Large intestine (tissue), 3 donors: ENCODE data around the gene FAM241B. TPM values are rescaled to one million over a fixed set of nuclear protein-coding genes. Genes with fewer than 3 reads are reported as not detected.

ENCODE experiments used
- DNase-seq, 2 donors: peaks; one replicate each; pipeline versions ENCODE4 v3.0.0 to v3.0.0-alpha.2; 2013
- H3K27ac ChIP-seq: one replicate; pipeline ENCODE4 v1.5.1; 2013; ENCODE audit warnings: low read length
- H3K27me3 ChIP-seq: 2 replicates; pipeline ENCODE4 v1.6.1; 2013; ENCODE audit warnings: low read length; ENCODE audit not compliant: control insufficient read depth, insufficient read depth
- H3K36me3 ChIP-seq: 2 replicates; pipeline ENCODE4 v1.6.1; 2013; ENCODE audit warnings: low read length; ENCODE audit not compliant: control insufficient read depth, insufficient read depth
- H3K4me1 ChIP-seq: one replicate; pipeline ENCODE4 v1.6.1; 2013; ENCODE audit warnings: low read length; ENCODE audit not compliant: control insufficient read depth, insufficient read depth
- H3K4me3 ChIP-seq: one replicate; pipeline ENCODE4 v1.5.1; 2013; ENCODE audit warnings: low read length
- H3K9me3 ChIP-seq: one replicate; pipeline ENCODE4 v1.6.1; 2013; ENCODE audit warnings: mild to moderate bottlenecking, low read depth, low read length, moderate library complexity; ENCODE audit not compliant: control insufficient read depth
- WGBS: methylation state at CpG from one replicate; pipeline ENCODE4 v1.1.5; 2013; ENCODE audit warnings: low lambda C conversion rate; ENCODE audit not compliant: insufficient coverage; 5-methylcytosine and 5-hydroxymethylcytosine counted together
- polyA plus RNA-seq: library from polyadenylated mRNA; unstranded; fragments of 120-200 nt; gene quantifications from one replicate; pipeline ENCODE4 v1.2.1, GENCODE V29; 2013

FAM241B gene
- polyA plus RNA-seq, 1 donor: 6.4 TPM

DNA sequence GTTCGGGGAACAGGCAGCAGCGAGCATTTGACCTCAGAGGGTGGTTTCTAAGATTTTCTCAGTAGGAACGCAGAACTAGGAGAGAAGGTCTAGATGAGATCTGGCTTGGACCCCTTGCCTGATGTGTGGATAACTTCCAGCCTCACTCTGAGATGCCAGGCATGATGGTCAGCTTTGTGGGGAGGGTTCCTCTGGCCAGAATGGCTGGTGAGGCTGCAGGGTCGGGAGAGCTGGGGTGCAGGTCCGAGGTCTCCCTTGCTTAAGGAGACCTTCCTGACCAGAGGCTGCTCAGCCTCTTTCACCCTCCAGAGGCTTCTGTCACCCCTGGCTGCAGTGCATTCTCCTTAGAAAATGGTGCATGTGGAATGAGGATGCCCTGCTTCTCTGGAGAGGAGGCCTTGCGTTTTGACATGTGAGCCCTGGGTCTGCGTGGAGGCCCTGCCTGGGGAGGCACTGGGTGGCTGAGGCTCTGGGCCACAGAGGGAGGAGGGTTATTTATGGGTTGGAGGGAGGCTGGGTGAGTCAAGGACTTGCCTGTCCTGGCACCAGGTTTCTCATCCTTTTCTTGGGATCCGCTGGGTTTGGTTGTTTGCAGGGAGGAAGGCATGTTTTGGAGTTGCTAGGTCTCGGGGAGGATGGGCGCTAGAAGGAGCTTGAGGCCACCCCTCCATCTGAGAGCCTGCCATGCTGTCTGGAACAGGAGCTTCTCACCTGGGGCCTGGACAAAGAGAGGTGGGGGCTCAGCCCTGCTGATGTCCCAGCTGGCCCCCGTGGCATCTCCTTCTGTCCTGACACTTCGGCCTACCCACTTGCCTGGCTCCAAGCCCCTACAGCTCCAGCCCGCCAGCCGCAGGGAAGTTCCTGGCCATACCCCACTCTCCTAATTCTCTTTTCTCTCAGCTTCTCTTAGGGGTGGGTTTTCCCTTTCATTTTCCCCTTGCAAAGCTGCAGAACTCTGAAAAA, 3.9 kb downstream of the FAM241B start:
- H3K4me3 ChIP-seq: no peak overlapping the region
- H3K4me1 ChIP-seq: peaks cover 8% of the 10 kb centered on the region
- H3K9me3 ChIP-seq: peaks cover 3% of the 10 kb centered on the region
- 100% methylated on average over 1 of the region's 14 CpGs for WGBS
- peaks cover 14% of the 10 kb centered on the region for H3K27me3 ChIP-seq
- H3K27ac ChIP-seq: no peak overlapping the region
- no peaks in the 10 kb centered on the region for H3K36me3 ChIP-seq
- DNase-seq: no peak

DNA sequence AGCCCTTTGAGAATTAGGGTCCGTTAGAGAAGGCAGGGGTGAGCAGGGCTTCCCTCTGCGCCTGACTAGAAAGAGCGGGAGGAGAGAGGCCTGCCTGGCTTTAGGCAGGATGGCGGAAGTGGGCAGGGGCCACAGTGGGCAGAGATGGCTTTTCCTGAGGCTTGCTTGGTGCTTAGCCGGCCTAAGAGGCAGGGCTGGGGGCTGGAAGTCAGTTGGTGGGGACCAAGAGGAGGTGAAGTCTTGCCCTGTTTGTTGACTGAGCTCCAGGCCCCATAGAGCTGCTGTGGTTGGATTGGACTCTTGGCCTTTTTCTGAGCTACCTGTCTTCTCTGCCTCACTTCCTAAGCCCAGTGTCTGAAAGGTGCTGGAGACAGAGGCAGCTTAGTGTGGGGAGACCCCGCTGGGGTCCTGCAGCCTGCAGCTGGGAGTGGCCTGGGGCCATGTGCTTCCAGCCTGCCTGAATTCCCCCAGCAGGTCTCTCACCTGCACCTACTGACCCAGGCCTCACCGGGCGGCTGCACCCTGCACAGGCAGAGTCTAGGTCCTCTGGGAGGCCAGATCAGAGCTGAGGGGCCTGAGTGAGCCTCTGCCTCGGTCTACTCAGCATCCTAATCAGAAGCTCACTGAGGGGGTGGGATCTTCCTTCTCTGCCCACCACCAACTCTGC, 4.8 kb downstream of the FAM241B start:
- Histone ChIP-seq H3K27ac (no peak overlapping the region), H3K36me3 (no peaks in the 10 kb centered on the region), H3K9me3 (no peaks in the 10 kb centered on the region), H3K27me3 (peaks cover 8% of the 10 kb centered on the region), H3K4me1 (peaks cover 4% of the 10 kb centered on the region), H3K4me3 (no peak overlapping the region)
- no CpG with 5 or more reads among the region's 9 CpGs for WGBS
- DNase-seq: no peak

DNA sequence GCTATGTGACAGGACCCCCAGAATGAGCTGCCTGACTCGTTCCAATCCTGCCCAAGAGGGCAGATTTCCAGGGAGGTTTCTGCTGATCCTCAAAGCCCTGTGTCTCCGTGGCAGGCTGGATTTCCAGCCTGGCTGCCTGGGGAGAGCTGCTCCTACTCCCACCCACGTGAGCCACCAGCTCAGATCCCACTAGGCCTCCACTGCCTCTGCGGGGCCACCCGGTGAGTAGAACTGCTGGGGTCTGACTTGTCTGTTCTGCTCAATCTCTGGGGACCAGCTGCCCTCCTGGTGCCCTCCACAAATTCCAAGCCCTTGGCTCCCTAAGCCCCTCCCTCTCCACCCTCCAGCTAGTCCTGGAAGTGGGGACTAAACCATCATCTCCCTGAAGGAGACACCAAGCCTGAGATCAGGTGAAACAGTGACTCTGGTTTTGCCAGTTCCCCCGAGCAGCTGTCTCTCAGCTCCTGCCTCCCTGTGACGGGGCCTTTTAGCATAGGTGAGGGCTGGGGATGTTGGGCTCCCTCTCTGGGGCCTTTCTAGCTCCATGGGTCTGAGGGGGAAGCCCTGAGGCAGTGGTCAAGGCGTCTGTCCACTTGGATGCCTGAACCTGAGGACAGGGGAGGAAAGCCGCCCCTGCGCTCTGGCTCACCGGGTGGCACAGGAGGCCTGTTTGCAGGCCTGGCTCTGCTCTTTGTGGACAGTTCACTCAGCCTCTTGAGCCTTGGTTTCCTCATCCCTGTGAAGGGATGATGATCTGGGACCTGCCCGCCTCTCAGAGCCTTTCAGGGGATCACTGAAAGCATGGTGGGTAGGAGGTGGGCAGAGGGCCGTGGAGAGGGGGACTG, 5.6 kb downstream of the FAM241B start:
- Histone ChIP-seq H3K36me3 (no peaks in the 10 kb centered on the region), H3K4me3 (no peak overlapping the region), H3K9me3 (no peaks in the 10 kb centered on the region), H3K27ac (no peak overlapping the region), H3K4me1 (peaks cover 1% of the 10 kb centered on the region), H3K27me3 (peaks cover 5% of the 10 kb centered on the region)
- WGBS: no CpG with 5 or more reads among the region's 13 CpGs
- DNase-seq: no peak

DNA sequence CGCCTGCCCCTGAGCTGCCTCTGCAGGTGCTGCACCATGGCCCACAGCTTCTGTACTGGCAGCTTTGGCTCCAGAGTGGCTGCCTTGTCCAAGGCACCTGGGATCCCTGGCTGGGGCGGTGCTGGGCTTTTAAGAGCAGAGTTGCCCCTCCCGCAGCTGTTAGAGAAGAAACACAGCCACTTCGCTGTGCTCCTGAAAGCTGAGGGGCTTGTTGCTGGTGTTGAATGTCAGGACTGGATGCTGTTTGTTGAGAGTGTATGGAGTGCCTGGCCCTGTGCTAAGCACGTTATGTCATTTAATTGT, 6.2 kb downstream of the FAM241B start:
- no peak for DNase-seq
- no peaks in the 10 kb centered on the region for H3K27me3 ChIP-seq
- no peak overlapping the region for H3K4me3 ChIP-seq
- no peaks in the 10 kb centered on the region for H3K36me3 ChIP-seq
- H3K4me1 ChIP-seq: no peaks in the 10 kb centered on the region
- H3K27ac ChIP-seq: no peak overlapping the region
- WGBS: no CpG with 5 or more reads among the region's 5 CpGs
- no peaks in the 10 kb centered on the region for H3K9me3 ChIP-seq

DNA sequence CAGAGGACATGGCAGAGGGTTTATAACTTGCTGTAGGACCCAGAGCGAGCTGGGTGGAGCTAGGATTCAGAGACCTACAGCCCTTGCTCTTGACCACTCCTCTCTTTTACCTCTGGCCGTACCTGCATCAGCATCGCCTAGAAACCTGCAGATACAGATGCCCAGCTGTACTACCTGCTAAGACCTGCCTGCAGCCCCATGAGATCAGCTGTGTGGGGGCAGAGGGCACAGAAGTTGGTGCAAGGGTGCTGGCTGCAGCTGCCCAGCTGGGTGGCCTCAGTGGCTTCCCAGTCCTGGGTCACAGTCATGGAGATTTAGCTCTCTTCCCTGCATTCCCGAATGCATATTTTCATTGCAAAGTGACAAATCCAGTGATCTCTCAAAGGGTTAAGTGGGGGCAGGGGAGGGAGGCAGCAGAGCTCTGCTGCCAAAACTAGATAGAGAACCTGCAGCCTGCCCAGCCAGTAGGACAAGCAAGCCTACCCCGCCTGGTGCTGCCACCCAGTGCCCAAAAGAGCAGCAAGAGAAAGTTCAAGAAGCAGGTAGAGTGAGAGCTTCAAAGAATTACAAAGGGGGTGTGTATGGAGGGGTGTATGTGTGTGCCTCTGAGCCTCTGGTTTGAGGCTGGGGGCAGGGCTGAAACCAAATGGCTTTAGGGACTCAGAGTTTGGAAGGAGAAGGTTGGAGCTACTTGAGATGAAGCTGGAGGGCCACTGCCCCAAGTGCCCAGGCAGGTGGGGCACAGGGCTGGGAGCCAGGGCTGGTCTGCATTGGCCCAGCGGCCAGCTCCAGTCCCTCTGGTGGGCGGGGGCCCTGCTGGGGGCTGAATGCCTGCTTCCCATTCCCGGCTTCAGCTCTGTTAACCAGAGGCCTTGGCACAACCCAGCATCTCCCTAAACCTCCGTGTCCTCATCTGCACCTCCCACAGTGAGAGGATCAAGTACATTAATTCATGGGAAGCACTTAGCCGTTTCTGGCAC, 6.9 kb downstream of the FAM241B start:
- no peak overlapping the region for H3K4me3 ChIP-seq
- no peak for DNase-seq
- WGBS: no CpG with 5 or more reads among the region's 10 CpGs

DNA sequence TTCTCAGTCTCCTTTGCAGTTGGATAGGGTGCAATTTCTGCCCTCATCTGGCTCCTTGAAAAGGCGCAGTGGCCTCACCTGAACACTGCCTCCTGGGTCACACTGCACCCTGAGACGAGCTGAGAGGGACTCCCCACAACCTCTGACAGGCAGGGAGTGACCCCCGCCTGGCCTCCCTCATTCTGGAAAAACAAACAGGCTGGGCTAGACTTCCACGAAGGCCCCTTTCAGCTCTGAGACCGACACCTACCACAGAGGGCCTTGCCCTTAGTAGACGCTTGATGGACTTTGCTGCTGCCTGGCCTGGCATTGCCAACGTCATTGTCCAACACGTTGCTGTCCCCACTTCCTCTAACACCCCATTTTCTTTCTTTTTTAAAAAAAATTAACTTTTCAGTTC, 8.6 kb downstream of the FAM241B start:
- H3K36me3 ChIP-seq: no peaks in the 10 kb centered on the region
- no peak overlapping the region for H3K27ac ChIP-seq
- DNase-seq: no peak
- peaks cover 2% of the 10 kb centered on the region for H3K27me3 ChIP-seq
- no peaks in the 10 kb centered on the region for H3K9me3 ChIP-seq
- H3K4me1 ChIP-seq: no peaks in the 10 kb centered on the region
- 80% methylated on average over 1 of the region's 8 CpGs for WGBS
- H3K4me3 ChIP-seq: no peak overlapping the region

More for the DNA sequence above, 6.9 kb downstream of the FAM241B start:
- H3K4me1 ChIP-seq: no peaks in the 10 kb centered on the region
- H3K27ac ChIP-seq: no peak overlapping the region
- no peaks in the 10 kb centered on the region for H3K27me3 ChIP-seq
- no peaks in the 10 kb centered on the region for H3K9me3 ChIP-seq
- no peaks in the 10 kb centered on the region for H3K36me3 ChIP-seq

DNA sequence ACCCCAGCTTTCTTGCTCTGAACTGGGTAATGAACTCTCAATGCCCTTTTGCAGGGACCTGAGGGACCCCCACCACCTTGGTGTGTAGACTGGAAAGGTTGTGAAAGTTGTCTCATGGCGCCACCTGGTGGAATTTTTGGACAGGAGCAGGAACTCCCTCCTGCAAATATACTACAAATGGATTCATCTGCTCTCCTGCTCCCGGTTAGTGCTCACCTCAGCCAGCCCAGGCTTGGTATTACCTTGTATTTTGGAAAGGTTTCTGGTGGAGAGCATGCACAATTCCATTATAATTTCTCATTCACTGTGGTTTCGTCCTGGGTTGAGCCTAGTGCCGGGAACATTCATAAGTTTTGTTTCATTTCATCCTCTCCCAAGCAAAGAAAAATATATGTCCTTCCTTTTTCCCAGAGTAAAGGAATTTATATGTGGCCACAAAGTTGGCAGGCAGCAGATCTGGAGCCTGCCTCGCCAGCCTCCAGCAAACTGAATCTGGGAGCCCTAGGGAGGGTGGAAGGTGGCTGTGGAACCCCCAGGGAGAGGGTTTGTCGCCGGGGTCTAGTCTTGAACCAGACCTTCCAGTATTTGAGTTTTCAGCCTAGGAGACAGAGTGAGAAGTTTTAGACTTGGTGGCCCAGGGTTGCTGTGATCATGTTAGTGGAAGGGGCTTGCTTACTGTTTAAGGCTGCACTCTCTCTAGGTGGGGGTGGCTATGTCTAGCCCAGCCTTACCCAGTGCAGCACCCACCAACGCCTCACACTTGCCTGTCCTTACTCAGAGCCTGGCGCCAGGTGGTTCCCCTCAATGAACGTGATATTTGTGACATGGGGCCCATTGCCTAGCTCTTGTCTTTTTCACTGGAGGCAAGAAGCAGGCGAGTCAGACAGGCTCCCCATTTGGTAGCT, 9.5 kb downstream of the FAM241B start:
- Histone ChIP-seq H3K27ac (no peak overlapping the region), H3K4me3 (no peak overlapping the region), H3K36me3 (no peaks in the 10 kb centered on the region), H3K27me3 (peaks cover 2% of the 10 kb centered on the region), H3K4me1 (no peaks in the 10 kb centered on the region), H3K9me3 (no peaks in the 10 kb centered on the region)
- DNase-seq: peak; percentile 42 to 52
- WGBS: no CpG with 5 or more reads among the region's 11 CpGs

DNA sequence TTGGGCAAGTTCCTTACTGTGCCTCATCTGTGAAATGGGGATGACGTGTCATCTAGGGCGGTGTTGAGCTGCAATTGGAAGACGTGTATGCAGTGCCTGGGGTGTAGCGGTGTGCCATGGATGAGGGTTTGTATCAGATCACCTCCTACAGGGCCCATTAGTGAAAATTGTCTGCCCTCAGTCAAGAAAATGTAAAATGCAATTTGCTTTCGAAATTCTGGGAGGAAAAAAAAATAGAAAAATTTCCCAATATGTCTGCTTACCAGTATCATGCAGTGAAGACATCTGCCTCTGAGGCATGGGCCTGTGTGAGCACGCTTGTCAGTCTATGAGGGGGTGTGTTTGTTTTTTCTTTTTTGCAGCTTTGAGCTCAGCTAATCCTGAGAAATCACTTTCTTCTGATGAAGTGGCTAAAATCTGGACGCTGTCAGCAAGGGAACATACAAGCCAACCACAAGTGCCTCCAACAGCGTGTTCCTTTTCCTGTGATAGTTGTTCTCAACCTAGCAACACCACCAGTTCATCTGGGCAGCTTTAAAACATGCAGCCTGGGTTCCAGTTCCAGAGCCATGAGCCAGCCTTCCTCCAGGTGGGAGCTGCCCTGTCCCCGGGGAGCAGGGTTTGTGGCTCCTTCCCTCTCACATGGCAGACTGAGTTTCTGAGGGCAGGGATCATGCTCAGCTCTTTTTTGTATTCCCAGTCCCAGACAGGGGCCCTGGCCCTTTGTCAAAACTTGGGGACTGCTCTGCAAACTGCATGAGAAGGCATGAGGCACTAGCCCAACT, 10.3 kb downstream of the FAM241B start:
- Histone ChIP-seq H3K27ac (no peak overlapping the region), H3K4me1 (no peaks in the 10 kb centered on the region), H3K36me3 (no peaks in the 10 kb centered on the region), H3K4me3 (no peak overlapping the region), H3K9me3 (no peaks in the 10 kb centered on the region), H3K27me3 (peaks cover 2% of the 10 kb centered on the region)
- DNase-seq: no peak
- WGBS: no CpG with 5 or more reads among the region's 9 CpGs
